ENCODE data around the gene CNTNAP1.

CNTNAP1 gene

GRCh38 chr17:42670789-42671657 lies 11.3 kb upstream of the CNTNAP1 start:
- DNase-seq, result no peak

- no peak for DNase-seq
Measured at GRCh38 chr17:42672038-42672437, 10.3 kb upstream of the CNTNAP1 start.

- DNase-seq, result no peak
Measured at GRCh38 chr17:42673266-42673884, 9.0 kb upstream of the CNTNAP1 start.

DNA sequence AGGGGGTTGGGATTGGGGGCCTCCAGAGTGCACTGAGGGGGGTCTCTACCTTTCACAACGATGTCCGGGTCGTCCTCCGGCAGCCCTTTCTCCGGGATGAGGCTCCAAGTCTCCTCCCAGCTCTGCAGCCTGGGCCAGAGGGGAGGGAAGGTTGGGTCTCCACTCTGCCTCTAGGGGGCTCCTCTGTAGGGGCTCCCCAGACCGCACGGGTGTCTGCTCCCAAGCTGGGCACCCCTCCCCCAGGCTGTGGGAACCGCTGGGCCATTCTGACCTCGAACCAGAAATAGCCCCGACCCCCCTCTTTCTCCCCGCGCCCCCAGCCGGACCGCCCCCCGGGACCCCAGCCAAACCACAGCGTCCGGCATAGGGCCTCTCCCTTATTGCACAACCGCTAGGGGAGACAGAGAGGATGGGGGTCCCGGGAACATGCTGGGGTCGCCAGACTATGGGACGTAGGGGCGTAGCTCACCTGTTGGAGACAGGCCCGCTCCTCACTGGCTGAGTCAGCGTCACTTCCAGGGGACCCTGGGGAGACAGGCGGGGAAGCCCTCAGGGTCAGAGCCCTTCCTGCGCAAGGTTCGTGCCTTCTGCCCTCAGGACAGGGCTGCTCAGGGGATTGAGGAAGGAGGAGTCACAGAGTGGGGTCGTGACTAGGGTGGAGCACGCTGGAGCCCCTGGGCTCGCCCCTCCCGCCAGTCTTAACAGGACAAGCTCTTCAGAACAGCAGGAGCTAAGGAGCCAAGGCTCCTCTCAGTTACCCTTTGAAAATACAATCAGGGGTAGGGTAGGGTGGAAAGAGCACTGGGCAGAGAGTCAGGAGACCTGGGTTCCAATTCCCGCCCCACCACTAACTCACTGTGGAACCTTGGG lies 8.2 kb upstream of the CNTNAP1 start:
- no peak for DNase-seq

- peak; percentile 54 for DNase-seq
Measured at GRCh38 chr17:42674755-42675347, 7.5 kb upstream of the CNTNAP1 start.

DNA sequence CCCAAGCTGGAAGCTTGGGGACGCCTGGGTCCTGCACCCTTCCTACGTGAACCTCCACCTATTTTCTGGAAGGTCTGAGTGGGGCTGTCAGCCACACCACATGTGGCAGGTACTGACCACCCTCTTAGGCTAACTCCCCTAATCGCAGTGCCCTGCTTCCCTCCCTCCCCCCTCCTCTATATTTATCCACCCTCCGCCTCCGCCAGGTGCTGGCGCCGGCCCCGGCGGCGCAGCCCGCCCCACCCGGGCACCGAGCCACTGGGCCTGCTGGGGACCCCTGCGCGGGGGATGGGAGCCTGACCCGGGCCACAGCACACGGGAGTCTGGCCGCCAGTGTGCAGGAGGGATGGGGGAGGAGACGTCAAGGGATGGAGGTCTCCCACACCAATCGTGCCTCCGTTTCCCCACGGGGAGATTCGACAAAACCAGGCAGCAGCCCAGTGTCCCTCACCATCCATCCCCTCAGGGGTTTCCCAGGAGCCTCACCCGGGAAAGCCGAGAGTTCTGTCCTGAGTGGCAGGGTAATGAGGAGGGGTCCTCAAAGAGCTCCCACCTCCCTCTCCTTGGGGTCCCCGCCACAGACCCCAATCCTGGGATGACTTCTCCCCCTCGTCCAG lies 6.9 kb upstream of the CNTNAP1 start:
- DNase-seq, result peak; percentile 54

GRCh38 chr17:42675965-42676423 lies 6.3 kb upstream of the CNTNAP1 start:
- peak; percentile 38 for DNase-seq

- DNase-seq, result peak; percentile 59
Measured at GRCh38 chr17:42676424-42677011, 5.8 kb upstream of the CNTNAP1 start, which contains the start of gene PLEKHH3. Gene PLEKHH3 (minus strand): TSS chr17:42676994. CDS start chr17:42676563, 431 bp downstream.

DNA sequence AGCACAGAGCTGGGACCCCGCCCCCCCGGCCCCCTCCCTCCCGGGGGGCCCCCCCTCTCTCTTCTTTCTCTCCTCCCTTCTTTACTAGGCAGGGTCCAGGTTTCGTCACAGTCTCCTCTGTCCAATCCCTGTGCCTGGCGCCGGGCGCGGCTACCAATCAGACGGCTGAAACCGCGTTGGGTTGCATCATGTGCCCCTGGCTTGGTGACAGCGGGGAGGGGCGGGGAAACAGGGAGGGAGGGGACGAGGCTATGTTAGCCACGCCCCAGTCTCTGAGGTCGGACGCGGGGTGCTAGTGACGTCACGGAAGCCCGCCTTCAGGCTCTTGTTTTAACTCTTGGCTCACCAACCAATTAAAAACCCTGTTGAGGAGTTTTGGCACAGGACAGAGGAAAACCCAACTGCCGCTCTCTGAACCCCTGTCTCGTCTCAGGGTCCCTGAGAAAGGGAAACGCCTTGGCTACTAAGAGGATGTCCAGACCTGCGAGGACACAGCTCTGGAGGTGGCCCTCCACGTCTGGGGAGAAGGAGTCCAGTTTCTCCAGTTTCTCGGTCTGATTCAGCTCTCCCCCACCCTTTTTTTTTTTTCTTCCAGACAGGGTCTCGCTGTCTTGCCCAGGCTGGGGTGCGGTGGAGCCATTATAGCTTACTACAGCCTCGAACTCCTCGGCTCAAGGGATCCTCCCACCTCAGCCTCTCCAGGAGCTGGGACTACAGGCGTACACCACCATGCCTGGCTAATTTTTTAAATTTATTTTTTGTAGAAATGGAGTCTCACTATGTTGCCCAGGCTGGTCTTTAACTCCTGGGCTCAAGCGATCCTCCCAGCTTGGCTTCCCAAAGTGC lies 5.1 kb upstream of the CNTNAP1 start:
- DNase-seq, result peak; percentile 100

GRCh38 chr17:42677921-42678781 lies 4.2 kb upstream of the CNTNAP1 start:
- peak; percentile 94 for DNase-seq

GRCh38 chr17:42678951-42679491 lies 3.3 kb upstream of the CNTNAP1 start:
- peak; percentile 74 for DNase-seq

DNA sequence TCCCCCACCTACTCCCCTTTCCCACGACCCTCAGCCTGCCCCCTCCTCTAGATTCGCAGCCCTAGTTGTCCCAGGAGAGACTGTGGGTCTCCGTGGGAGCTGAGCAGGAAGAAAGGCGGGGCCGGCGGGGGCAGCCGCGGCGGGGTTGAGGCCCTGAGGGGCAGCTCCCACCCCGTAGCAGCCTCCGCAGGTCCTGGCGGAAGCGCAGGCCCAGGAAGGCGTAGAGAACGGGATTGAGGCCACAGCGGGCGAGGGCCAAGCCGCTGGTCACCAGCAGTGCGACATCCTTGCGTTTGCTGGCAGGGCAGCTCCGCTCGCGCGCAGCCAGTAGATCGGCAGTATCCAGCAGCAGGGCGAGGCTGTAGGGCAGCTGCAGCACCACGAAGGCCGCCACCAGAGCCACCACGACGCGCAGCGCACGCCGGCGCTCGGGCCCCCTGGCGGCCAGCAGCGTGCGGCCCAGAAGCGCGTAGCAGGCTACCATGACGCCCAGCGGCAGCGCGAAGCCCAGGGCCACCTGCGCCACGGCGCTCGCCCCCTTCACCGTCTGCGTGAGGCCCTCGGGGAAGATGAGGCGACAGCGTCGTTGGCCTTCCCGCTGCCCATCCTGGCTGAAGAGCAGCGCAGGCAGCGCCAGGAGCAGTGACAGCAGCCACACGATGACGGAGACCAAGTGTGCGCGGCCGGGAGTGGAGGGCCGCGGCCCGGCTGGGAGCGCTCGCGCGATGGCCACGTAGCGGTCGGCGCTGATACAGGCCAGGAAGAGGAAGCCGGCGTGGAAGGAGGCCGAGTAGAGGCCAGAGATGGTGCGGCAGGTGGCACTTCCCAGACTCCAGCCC lies 2.6 kb upstream of the CNTNAP1 start:
- DNase-seq, result peak; percentile 84

DNA sequence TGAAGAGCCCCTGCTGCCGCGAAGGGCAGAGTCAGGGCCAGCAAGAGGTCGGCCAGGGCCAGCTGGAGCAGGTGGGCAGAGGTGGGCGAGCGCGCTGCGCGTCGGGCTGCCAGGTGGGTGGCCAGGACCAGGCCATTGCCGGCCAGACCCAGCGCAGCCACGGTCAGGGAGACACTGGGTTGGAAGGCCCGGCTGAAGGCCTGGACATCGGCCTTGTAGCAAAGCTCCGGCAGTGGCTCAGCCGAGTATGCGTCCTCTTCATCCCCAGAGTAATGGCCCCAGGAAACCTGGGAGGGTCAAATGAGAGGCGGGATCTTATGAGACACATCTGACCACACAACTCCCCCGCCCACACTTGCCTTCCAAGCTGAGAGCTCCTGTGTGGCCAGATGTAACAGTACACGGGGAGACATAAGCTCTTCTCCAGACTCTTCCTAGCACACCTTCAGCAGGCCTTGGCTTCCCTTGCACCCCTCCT lies 2.0 kb upstream of the CNTNAP1 start:
- DNase-seq, result no peak

- DNase-seq, result no peak
Measured at GRCh38 chr17:42682722-42683403, 532 bp downstream of the CNTNAP1 start.

- no peak for DNase-seq
Measured at GRCh38 chr17:42683407-42684034, 1.2 kb downstream of the CNTNAP1 start.

- DNase-seq, result no peak
Measured at GRCh38 chr17:42684929-42685556, 2.7 kb downstream of the CNTNAP1 start.

- DNase-seq, result no peak
Measured at GRCh38 chr17:42685831-42686230, 3.5 kb downstream of the CNTNAP1 start.
